ENCODE results near the gene MEI1.
"Not testable (repeated sequence)": the region's sequence is repeated elsewhere in the genome, so short reads cannot be mapped to it uniquely, and the experiment has no call there.

The MEI1 gene

GRCh38 chr22:41825376-41825775, 126.1 kb downstream of the MEI1 start:
- no peak for DNase-seq

- no peak for DNase-seq
These were observed 126.7 kb downstream of the MEI1 start for GRCh38 chr22:41826021-41826420.

DNA sequence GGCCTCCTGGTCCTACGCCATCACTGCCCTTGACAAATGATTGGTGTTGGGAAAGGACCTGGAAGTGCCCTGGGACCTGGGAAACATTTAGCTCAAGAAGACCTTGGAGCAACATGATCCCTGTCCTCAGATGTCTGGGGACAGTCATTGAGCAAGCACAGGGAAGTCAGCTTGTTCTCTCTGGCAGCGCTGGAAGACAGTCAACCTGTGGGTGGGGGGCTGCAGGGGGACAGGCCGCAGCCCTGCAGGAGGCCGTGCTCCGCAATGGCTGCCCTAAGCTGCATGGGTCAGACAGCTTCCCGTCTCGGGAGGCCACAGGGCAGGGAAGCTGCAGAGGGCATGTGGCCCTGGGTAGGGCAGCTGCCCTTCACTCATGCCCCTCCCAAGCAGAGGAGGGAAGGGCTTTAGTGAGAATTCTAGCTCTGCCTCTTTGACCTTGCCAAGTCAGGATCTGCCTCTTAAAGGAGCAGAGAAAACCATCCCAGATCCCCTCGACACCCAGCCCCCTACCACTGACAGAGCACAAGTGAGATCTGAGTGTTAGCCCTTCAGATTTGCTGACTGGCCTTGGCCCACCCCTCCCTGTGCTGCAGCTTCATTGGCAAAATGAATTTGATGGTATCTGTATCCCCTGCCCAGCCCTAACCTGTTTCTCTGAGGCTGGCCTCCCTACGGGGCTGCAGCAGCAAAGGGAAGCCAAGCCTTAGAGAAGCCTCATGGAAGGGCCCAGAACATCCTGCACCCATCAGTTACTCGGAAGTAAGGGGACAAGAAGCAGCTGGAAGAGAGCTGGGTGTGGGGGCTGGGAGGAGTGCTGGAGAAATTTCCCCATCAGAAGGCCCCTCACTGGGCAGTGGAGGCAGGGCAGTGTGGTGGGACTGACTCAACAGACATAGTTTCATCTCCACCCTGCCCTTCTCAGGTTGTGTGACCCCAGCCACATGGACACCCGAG, 127.4 kb downstream of the MEI1 start:
- DNase-seq = no peak

DNA sequence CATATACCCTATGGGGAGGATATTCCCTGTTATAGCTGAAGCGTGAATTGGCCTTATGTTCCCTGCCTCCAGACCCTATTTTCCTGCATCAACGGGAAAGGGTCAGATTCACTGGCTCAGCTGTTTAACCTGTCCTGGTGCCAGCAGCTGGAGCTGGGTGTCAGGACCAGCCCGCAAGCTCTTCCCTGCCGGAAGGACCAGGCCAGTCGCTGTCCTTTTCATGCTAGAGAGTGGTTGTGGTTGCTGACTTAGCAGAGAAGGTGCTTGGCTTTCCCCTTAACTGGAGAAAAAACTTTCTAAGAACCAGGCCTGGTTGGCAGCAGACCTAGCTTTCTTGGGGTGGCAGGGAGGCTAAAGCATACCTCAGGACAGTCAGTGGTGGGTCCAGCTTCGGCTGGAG, 128.4 kb downstream of the MEI1 start:
- DNase-seq = no peak

- DNase-seq = no peak
These were observed 129.2 kb downstream of the MEI1 start for GRCh38 chr22:41828516-41828915.

- DNase-seq = no peak
These were observed 130.9 kb downstream of the MEI1 start for GRCh38 chr22:41830174-41830573.

DNA sequence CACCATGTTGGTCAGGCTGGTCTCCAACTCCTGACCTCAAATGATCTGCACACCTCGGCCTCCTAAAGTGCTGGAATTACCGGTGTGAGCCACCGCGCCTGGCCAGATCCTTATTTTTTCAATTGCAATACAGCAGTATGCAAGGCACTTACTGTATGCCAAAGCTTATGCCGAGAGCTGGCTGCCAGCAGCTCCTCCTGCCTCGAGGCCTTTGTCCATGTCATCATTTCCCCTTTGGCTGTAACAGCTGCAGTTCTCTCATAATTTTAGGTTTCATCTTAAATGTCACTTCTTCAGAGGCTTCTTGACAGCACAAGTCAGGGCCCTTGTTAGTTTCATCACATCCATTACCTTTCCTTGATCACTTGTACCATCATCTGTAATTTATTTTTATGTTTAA, 132.1 kb downstream of the MEI1 start:
- no peak for DNase-seq

DNA sequence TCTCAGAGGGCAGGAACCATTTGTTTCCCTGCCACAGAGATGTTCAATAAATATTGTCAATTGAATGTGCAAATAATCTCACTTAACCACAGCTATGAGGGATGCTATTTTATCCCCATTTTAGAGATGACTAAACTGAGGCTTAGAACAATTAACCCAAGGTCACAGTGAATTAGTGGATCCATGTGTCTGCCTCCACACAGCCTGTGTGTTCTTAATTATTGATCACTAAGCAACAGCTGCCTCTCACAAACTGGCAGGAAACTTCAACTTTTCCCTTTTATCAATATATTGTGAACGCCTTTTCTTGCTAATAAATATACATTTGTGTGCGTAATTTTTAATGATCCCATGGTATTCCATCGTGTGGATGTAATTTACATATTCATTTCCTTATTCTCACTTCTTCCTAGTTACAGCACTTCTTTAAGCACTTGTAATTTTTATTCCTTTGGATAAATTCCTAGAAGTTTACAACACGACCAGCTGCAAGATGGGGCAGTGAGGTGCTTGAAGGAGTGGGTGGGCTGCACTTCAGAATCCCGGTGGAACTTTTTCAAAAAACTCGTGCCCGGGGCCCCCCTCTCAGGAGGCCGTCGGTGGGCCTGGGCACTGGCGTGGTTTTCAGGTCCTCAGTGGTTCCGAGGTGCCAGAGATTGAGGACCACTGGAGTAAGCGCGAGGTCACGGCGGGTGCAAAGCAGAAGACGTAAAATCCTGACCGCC, 132.7 kb downstream of the MEI1 start:
- DNase-seq = no peak

DNA sequence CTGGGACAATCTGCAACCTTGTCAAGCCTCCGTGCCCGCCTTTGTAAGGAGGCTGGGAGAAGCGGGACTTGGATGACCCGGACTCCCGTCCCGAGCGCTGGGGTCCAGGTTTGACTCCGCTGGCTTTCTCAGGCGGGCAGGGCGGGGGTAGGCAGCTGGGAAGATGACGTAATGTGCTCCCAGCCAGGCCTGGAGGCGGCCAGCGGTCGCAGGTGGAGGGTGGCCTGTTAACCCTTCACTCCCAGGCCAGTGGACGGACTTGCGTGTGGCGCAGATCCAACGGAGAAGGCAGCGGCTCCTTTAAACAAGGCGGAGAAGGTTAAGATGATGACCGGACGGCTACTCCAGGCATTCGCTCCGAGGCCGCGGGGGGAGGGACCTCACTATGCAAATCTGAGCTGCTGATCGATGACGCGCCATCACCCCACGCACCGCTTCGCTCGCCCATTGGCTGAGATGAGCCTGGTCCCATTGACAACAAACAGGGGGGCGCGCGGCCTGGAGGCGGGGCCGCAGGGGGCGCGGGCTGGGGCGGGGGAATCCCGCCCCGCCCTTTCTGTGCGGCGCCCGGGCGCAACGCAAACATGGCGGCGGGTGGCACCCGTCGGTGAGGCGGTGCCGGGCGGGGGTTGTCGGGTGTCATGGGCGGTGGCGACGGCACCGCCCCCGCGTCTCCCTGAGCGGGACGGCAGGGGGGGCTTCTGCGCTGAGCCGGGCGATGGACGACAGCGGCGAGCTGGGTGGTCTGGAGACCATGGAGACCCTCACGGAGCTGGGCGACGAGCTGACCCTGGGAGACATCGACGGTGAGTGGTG, 133.5 kb downstream of the MEI1 start, which contains the start of gene SREBF2:
SREBF2 (plus strand) TSS at position 553 of the 816 bp plus-strand sequence; CDS start at position 719, 166 bp downstream.
- DNase-seq = peak; percentile 98

DNA sequence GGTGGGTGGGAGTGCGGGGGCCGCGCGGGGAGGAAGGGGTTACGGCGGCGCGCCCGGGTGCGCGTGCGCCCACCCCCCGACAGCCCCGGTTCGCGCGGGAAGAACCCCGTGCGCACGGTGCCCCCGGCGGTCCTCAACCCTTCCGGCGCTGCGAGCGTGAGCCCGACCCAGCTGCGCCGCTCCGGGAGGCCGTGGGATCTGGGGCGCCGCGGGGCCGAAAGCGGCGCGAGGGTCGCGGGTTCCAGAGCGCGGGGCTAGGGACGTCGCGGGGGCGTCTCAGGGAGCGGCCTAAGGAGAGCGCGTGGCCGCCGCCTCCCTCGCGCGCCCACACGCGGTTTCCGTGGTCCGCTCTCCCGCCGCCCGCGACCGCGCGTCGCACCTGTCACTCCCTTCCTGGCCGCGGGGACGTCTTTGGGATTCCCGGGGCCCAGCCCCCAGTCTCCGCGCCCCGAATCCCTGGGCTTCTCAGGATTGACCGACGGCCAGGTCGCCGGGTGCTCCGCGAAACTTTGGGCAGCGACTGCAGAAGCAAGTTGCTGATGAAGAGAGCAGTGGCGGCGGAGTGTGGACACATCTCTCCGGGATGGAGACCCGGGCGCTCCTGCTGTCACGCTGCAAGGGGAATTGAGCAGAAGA, 134.2 kb downstream of the MEI1 start:
- no peak for DNase-seq

DNA sequence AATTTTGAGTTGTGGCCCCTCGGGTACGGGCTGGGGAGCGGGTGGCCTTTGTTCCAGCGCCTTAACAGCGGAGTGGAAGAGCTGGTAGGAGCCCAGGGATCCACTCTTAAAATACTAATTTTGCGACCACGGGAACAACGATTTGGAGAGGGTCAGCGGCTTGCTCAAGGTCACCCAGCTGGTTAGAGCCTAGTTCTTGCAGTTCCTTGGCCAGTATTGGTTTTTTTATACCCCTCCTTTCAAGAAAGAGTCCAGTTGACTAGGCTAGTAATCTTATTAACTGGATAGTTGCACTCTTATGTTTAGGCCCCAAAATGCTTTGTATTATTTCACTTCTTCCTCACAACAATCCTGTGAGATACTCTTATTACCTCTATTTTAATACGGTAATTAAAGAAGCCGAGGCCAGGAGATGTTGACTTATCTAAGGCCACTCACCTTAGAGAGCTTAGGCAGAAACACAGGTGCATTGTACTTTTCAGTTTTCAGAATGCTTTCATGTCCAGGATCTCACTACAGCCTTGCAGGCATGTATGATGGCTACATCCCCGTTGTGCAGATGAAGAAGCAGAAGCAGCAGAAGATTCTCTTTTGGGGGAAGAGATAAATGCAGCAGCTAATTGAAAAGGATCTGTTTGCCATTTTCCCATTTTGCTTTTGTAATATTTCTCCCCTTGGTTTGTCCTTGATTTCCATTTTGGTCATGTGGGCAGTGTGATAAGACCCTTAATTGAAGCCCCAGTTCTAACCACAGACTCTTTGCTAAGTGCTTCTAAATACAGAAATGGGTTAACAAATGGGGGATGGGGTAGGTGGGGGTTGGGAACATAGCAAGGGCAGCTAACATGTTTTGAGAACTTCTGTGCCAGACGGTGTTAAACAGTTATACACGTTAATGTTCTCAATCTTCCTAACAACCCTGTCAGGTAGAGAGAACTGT, 135.0 kb downstream of the MEI1 start:
- no peak for DNase-seq

GRCh38 chr22:41835462-41835861, 136.2 kb downstream of the MEI1 start:
- not testable (repeated sequence) for DNase-seq

DNA sequence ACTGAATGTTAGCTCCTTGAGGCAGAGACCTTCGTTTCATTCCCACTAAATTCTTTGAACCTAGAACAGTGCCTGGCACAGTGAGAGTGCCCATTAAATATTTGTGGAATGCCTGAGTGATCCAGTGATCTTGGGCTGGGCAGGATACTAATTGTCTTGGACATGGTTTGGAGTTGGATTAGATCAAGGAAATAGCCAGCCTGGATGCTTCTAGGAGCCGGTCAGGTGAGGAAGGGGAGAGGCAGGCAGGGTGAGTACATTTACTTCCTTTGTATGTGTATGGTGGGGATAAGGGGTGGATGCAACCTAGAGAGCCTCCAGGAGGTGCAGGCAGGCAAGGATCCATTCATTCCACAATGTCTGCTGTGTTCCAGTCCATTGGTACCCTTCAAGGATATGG, 137.2 kb downstream of the MEI1 start:
- DNase-seq = no peak

DNA sequence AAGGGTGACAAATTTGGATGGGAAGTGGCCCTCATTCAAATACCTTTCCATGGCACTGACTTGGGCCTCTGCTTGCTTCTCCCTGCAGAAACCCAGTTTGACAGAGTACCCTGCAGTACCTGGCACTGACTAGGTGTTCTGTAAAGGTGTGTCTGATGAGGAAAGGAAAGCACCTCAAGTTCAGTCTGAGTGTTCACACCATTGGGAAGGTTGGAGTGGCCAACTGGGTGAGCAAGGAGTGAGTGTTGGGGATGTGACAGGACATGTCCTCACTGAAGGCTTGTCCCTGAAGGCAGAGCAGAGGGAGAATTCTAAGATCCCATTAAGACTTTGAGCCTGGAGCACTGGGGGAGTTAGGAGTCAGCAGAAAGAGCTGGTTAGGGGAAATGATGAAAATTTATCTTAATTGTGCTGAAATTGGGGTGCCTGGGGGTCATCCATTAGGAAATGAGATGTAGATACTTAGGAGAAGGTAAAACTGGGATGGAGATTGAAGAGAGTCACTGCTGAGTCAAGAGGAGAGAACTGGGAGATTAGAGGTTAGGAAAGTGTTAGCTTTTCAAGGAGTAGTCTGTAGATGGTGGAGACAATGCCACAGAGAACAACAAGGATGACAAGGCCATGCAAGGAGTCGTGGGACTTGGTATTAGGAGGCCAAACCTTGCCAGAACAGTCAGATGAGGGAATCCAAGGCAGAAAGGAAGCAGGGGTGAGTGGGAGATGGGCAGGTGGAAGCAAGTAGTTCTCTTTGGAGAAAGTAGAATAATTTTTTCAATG, 139.7 kb downstream of the MEI1 start:
- no peak for DNase-seq

DNA sequence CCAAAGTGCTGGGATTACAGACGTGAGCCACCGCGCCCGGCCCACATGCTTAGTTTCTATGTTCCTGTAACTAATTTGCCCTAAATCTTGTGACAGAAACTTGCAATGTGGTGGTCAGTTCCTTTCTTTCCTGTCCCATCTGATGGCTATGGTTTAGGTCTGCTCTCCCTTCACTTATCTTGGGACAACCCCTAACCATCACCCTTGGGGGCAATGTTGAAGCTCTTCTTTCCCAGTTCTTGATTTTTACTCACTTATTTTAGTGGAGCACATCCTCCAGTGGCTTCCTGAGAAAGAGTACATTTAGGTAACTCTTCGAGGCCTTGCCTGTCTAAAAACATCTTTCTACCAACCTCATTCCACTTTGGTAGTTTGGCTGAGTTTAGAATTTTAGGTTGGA, 140.9 kb downstream of the MEI1 start:
- DNase-seq = no peak

- DNase-seq = no peak
These were observed 141.9 kb downstream of the MEI1 start for GRCh38 chr22:41841085-41841712.

- no peak for DNase-seq
These were observed 144.0 kb downstream of the MEI1 start for GRCh38 chr22:41842996-41843970.

DNA sequence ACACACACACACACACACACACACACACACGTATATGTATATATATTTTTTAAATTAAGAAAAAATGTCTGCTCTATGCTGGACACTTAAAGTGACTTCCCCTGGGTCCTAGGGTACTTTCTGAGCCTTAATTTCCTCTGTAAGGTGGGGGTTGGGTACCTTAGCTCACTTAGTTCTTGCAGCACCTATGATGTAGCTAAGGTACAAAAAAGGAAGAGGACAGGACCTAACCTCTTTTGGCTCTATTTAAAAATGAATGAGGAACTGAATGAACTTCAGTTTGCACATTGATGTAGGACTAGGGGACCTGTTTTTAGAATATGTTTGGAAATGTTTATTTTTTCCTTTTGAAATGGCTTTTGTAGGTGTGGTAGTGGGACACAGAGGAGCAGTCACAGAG, 144.7 kb downstream of the MEI1 start:
- no peak for DNase-seq

GRCh38 chr22:41844513-41844912, 145.2 kb downstream of the MEI1 start:
- DNase-seq = no peak
